ENCODE measurements around the gene MIGA2. TPM values are rescaled to one million over a fixed set of nuclear protein-coding genes. Genes with fewer than 3 reads are reported as not detected.

The MIGA2 gene
- total and polyA plus RNA-seq, 2 of the 4 experiments (the other 2 are of a cell fraction), result 12.5 to 25.3 TPM

GRCh38 chr9:129081388-129081904 lies 45.0 kb downstream of the MIGA2 start:
- no peak; the same call in 1 of the 2 replicates for ATAC-seq (ENCODE audit: low read depth)
- no TSS peak for BruUV-seq (replicated peaks)

More at GRCh38 chr9:129081388-129081904, 45.0 kb downstream of the MIGA2 start:
- Histone ChIP-seq H2BK15ac (ENCODE audit: low read depth, low read length) (no peak overlapping the region), H4K91ac (ENCODE audit: insufficient read depth, low read depth, low read length) (peak overlapping the region; percentile 86), H3K4me2 (ENCODE audit: low read depth, low read length) (peak overlapping the region; percentile 93), H3K4me1 (ENCODE audit: control insufficient read depth, insufficient read depth, low read length) (peaks cover 7% of the 10 kb centered on the region; the same call in 1 of the 2 replicates), H3K4me3 (ENCODE audit: insufficient read depth, low read depth, low read length) (peak overlapping the region; percentile 87), H2BK5ac (ENCODE audit: low read depth, low read length, poor library complexity, severe bottlenecking) (peak overlapping the region; percentile 81), H2BK20ac (ENCODE audit: low read depth, low read length) (0 out of 2 replicates have a peak overlapping the region, but pooled peaks have one; percentile 16), H3K4ac (ENCODE audit: low read depth, low read length) (peak overlapping the region; percentile 86), H2BK120ac (ENCODE audit: low read depth, low read length) (no peak overlapping the region; the same call in 1 of the 2 replicates), H3K9me3 (ENCODE audit: control insufficient read depth, insufficient read depth, low read length) (no peaks in the 10 kb centered on the region), H2AK9ac (replicated peaks; ENCODE audit: low read depth, low read length, poor library complexity) (peak overlapping the region; percentile 99), H3K9me1 (ENCODE audit: insufficient read depth, low read length) (peaks cover 4% of the 10 kb centered on the region; the same call in 1 of the 2 replicates), H4K5ac (ENCODE audit: low read depth, low read length) (peak overlapping the region; percentile 92), H3K18ac (ENCODE audit: low read depth, low read length) (peak overlapping the region; percentile 49), H3K27me3 (ENCODE audit: control insufficient read depth, insufficient read depth, low read length) (no peaks in the 10 kb centered on the region), H3K56ac (ENCODE audit: extremely low read depth, insufficient read depth, low read length) (peak overlapping the region; percentile 90; the same call in 1 of the 2 replicates), H3K27ac (ENCODE audit: insufficient read depth, low read length) (peak overlapping the region; percentile 90), H3K36me3 (ENCODE audit: control insufficient read depth, insufficient read depth, low read length) (peaks cover 12% of the 10 kb centered on the region; the same call in 1 of the 2 replicates), H4K20me1 (ENCODE audit: insufficient read depth, low read length) (no peaks in the 10 kb centered on the region), H4K8ac (ENCODE audit: low read depth in 2 of 2, low read length in 2 of 2) (peak overlapping the region; percentile 86 to 98), H3K9ac (ENCODE audit: low read depth, low read length) (peak overlapping the region; percentile 87), H2AFZ (replicated peaks; ENCODE audit: low read length, poor library complexity) (peak overlapping the region; percentile 99), H3K14ac (replicated peaks; ENCODE audit: low read depth, low read length) (peak overlapping the region; percentile 98), H3K23ac (ENCODE audit: low read depth, low read length) (peak overlapping the region; percentile 94), H2AK5ac (ENCODE audit: low read depth, low read length) (peak overlapping the region; percentile 84), H3K79me1 (ENCODE audit: low read depth in 1 of 2, low read length in 2 of 2) (peaks cover 27 to 41% of the 10 kb centered on the region in 2 experiments)
- in situ Hi-C loops (cut with MboI; ENCODE audit: low sequenced_read_pairs) (no loop called here), dilution Hi-C loops (cut with HindIII; ENCODE audit: low sequenced_read_pairs, unreplicated experiment) (no loop called here), intact Hi-C loops (cut with micrococcal nuclease) (no loop called here)
- ChIA-PET POLR2A (ENCODE audit: unreplicated experiment) (no interaction called here), CTCF (no interaction called here)
- 0% methylated on average over 8 of the region's 30 CpGs; no CpG with 5 or more reads in 1 of the 2 experiments for WGBS, 2 experiments (ENCODE audit: extremely low coverage in 2 of 2, insufficient read length in 1 of 2)
- no peak for DNase-seq
- TF ChIP-seq FOS (IDR thresholded peaks at IDR 0.05; ENCODE audit: low read depth, low read length) (no peak), RCOR1 (IDR thresholded peaks at IDR 0.05; ENCODE audit: insufficient replicate concordance, low read length) (peak; percentile 29), CTCF (conservative IDR thresholded peaks at IDR 0.05; ENCODE audit: low read depth, low read length) (no peak)

All from IMR-90 (cell line).